Right atrium auricular region (tissue), 2 donors: ENCODE measurements around the gene VPS9D1. TPM values are rescaled to one million over a fixed set of nuclear protein-coding genes. Genes with fewer than 3 reads are reported as not detected.

ENCODE experiments used
- DNase-seq: peaks from one replicate; pipeline ENCODE4 v3.0.0-alpha.2; 2019; ENCODE audit warnings: low spot score
- H3K27ac ChIP-seq, 2 donors: fragments of 200-600 bp; sonication (generic); 1 replicate in 1 of 2; 2 replicates in 1 of 2; pipeline ENCODE4 v1.5.1; 2016 to 2019
- H3K27me3 ChIP-seq, 2 donors: fragments of 200-600 bp; sonication (generic); one replicate each; pipeline versions ENCODE4 v1.5.1 to v1.6.0; 2017 to 2019
- H3K36me3 ChIP-seq: fragments of 200-600 bp; sonication (generic); one replicate; pipeline ENCODE4 v1.5.1; 2016
- H3K4me1 ChIP-seq, 2 donors: fragments of 200-600 bp; sonication (generic); one replicate each; pipeline versions ENCODE4 v1.5.1 to v1.6.0; 2017 to 2019
- H3K4me3 ChIP-seq, 2 donors: fragments of 200-600 bp; sonication (generic); 1 replicate in 1 of 2; 2 replicates in 1 of 2; pipeline ENCODE4 v1.5.1; 2017 to 2019; ENCODE audit warnings: mild to moderate bottlenecking in 1 of 2, moderate library complexity in 1 of 2
- H3K9me3 ChIP-seq, 2 donors: fragments of 200-600 bp; sonication (generic); one replicate each; pipeline ENCODE4 v1.5.1; 2019
- total RNA-seq, 2 donors: library from RNA; depleted of rRNA; stranded (reverse); fragments of >200 nt; gene quantifications; one replicate each; pipeline ENCODE4 v1.1.0, GENCODE V29; 2016
- TF ChIP-seq, protein P1 (sequence below), 2 donors: fragments of 200-600 bp; sonication (generic); IDR thresholded peaks; one replicate each; pipeline ENCODE4 v1.5.1; 2019; ENCODE audit warnings: antibody characterized with exemption in 2 of 2

The VPS9D1 gene
- total RNA-seq, 2 donors from 2014 or later: 7.3 to 11.3 TPM

- H3K36me3 ChIP-seq: peaks cover 88% of the 10 kb centered on the region
- H3K27ac ChIP-seq: no peak overlapping the region
- no peaks in the 10 kb centered on the region for H3K9me3 ChIP-seq
- no peaks in the 10 kb centered on the region for H3K27me3 ChIP-seq
- no peaks in the 10 kb centered on the region for H3K4me1 ChIP-seq
- TF ChIP-seq, protein P1, sequence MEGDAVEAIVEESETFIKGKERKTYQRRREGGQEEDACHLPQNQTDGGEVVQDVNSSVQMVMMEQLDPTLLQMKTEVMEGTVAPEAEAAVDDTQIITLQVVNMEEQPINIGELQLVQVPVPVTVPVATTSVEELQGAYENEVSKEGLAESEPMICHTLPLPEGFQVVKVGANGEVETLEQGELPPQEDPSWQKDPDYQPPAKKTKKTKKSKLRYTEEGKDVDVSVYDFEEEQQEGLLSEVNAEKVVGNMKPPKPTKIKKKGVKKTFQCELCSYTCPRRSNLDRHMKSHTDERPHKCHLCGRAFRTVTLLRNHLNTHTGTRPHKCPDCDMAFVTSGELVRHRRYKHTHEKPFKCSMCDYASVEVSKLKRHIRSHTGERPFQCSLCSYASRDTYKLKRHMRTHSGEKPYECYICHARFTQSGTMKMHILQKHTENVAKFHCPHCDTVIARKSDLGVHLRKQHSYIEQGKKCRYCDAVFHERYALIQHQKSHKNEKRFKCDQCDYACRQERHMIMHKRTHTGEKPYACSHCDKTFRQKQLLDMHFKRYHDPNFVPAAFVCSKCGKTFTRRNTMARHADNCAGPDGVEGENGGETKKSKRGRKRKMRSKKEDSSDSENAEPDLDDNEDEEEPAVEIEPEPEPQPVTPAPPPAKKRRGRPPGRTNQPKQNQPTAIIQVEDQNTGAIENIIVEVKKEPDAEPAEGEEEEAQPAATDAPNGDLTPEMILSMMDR (IDR thresholded peaks at IDR 0.05): no peak
- no peak for DNase-seq
- no peak overlapping the region for H3K4me3 ChIP-seq
Observed at GRCh38 chr16:89737341-89738071, 16.8 kb upstream of the VPS9D1 start.

GRCh38 chr16:89736554-89736953 lies 15.9 kb upstream of the VPS9D1 start:
- TF ChIP-seq, protein P1 (IDR thresholded peaks at IDR 0.05): no peak
- Histone ChIP-seq H3K9me3 (no peaks in the 10 kb centered on the region), H3K4me1 (no peaks in the 10 kb centered on the region), H3K4me3 (no peak overlapping the region), H3K36me3 (peaks cover 97% of the 10 kb centered on the region), H3K27ac (no peak overlapping the region), H3K27me3 (no peaks in the 10 kb centered on the region)
- DNase-seq: no peak

DNA sequence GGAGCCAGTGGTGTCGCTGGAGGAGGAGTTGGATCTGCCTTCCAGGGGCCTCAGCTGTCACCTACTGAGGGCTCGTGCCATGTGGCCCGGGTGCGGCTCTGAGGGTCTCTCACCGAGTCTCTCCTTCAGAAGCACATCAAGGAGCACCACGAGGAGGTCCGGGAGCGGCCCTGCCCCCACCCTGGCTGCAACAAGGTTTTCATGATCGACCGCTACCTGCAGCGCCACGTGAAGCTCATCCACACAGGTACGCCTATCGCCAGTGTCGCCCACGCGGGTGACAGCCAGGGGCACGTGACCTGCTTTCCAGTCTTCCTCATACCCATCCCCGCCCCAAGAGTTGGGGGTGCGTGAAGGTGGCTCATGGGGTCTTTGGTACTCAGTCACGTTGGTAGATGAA lies 13.1 kb upstream of the VPS9D1 start:
- Histone ChIP-seq H3K27me3 (no peaks in the 10 kb centered on the region), H3K4me1 (no peaks in the 10 kb centered on the region), H3K27ac (no peak overlapping the region), H3K36me3 (peaks cover 99% of the 10 kb centered on the region), H3K4me3 (no peak overlapping the region), H3K9me3 (no peaks in the 10 kb centered on the region)
- DNase-seq: no peak
- TF ChIP-seq, protein P1 (IDR thresholded peaks at IDR 0.05): no peak

- Histone ChIP-seq H3K9me3 (no peaks in the 10 kb centered on the region), H3K4me3 (no peak overlapping the region), H3K27me3 (no peaks in the 10 kb centered on the region), H3K36me3 (peaks cover 96% of the 10 kb centered on the region), H3K4me1 (no peaks in the 10 kb centered on the region), H3K27ac (no peak overlapping the region)
- TF ChIP-seq, protein P1 (IDR thresholded peaks at IDR 0.05): no peak
- DNase-seq: no peak
Observed at GRCh38 chr16:89733322-89733721, 12.6 kb upstream of the VPS9D1 start.

DNA sequence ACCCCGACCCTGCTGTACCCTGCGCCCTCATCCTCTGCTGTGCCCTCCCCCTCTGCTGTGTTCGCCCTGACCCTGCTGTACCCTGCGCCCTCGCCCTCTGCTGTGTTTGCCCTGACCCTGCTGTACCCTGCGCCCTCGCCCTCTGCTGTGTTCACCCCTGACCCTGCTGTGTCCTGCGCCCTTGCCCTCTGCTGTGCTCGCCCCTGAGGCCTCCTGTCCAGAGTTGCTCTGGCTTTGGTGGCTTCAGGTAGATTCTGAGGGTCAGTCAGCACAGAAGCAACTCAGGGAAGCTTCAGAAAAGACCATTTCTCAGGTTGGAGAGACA lies 12.2 kb upstream of the VPS9D1 start:
- Histone ChIP-seq H3K27ac (no peak overlapping the region), H3K36me3 (peaks cover 95% of the 10 kb centered on the region), H3K27me3 (no peaks in the 10 kb centered on the region), H3K9me3 (no peaks in the 10 kb centered on the region), H3K4me3 (no peak overlapping the region), H3K4me1 (no peaks in the 10 kb centered on the region)
- TF ChIP-seq, protein P1 (IDR thresholded peaks at IDR 0.05): no peak
- no peak for DNase-seq
